HG02981 (cell line): ENCODE data around the gene TMEM272.

Experiments used
- ATAC-seq: cut with Tn5 transposase; IDR thresholded peaks from one replicate; pipeline ENCODE4 v1.9.1; 2021; ENCODE audit warnings: mild to moderate bottlenecking, moderate library complexity; ENCODE audit not compliant: unreplicated experiment

TMEM272 gene

GRCh38 chr13:51783428-51784094 lies 61.4 kb downstream of the TMEM272 start:
- ATAC-seq, result no peak

GRCh38 chr13:51782026-51782710 lies 62.8 kb downstream of the TMEM272 start:
- no peak for ATAC-seq

- no peak for ATAC-seq
Measured at GRCh38 chr13:51781246-51782022, 63.5 kb downstream of the TMEM272 start.

GRCh38 chr13:51780099-51780498 lies 64.9 kb downstream of the TMEM272 start:
- ATAC-seq, result no peak

- ATAC-seq, result no peak
Measured at GRCh38 chr13:51778392-51778791, 66.6 kb downstream of the TMEM272 start.

GRCh38 chr13:51777921-51778320 lies 67.1 kb downstream of the TMEM272 start:
- no peak for ATAC-seq

GRCh38 chr13:51776179-51776578 lies 68.8 kb downstream of the TMEM272 start:
- ATAC-seq, result no peak

GRCh38 chr13:51773515-51773914 lies 71.5 kb downstream of the TMEM272 start:
- ATAC-seq, result no peak

- no peak for ATAC-seq
Measured at GRCh38 chr13:51772781-51773180, 72.2 kb downstream of the TMEM272 start.

GRCh38 chr13:51772105-51772455 lies 72.9 kb downstream of the TMEM272 start:
- ATAC-seq, result no peak

GRCh38 chr13:51771418-51772104 lies 73.4 kb downstream of the TMEM272 start:
- no peak for ATAC-seq

- ATAC-seq, result no peak
Measured at GRCh38 chr13:51770681-51771417, 74.1 kb downstream of the TMEM272 start.

- ATAC-seq, result no peak
Measured at GRCh38 chr13:51770160-51770559, 74.8 kb downstream of the TMEM272 start.

- no peak for ATAC-seq
Measured at GRCh38 chr13:51769455-51770127, 75.4 kb downstream of the TMEM272 start.

- no peak for ATAC-seq
Measured at GRCh38 chr13:51768976-51769375, 76.0 kb downstream of the TMEM272 start.

- no peak for ATAC-seq
Measured at GRCh38 chr13:51768378-51768921, 76.5 kb downstream of the TMEM272 start.

- no peak for ATAC-seq
Measured at GRCh38 chr13:51767100-51767499, 77.9 kb downstream of the TMEM272 start.

- no peak for ATAC-seq
Measured at GRCh38 chr13:51765142-51765515, 79.8 kb downstream of the TMEM272 start.

GRCh38 chr13:51764184-51765141 lies 80.5 kb downstream of the TMEM272 start:
- peak; percentile 86 for ATAC-seq
